ENCODE results near the gene ARID1B.
"Not testable (repeated sequence)": the region's sequence is repeated elsewhere in the genome, so short reads cannot be mapped to it uniquely, and the experiment has no call there.

Gene ARID1B

GRCh38 chr6:156912431-156912830, 135.3 kb downstream of the ARID1B start:
- DNase-seq: no peak

- no peak for DNase-seq
Measured at GRCh38 chr6:156914181-156914580, 137.0 kb downstream of the ARID1B start.

DNA sequence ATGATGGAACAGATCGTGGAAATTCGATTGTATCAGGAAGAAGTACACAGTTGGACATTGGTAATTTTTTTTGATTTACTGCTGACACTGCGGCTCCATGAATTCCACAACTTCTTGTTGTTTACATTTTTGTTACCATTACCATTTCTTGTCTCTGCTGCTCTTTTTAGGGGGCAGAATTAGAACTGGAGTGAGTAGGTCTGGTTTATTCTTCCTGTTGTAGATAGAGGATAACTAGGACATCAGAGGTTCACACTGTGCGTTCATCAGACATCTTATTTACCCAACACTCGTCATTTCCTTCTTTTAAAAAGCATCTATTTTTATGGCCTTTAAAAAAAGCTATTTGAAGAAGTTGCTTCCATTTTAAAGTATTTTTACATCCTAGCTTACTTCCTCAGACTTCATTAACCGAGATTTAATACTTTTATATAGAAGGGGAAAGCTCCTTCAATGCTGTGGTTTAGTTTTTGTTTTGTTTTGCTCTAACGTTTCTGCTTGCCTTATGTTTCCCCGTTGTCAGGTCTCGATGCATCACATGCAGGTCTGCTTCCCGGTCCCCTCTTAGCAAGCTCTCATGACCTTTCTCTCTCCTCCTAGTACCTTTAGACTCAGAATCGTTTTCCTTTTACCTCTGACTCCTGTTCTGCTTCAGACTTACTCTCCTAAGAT, 139.1 kb downstream of the ARID1B start:
- DNase-seq: no peak

GRCh38 chr6:156917213-156917612, 140.0 kb downstream of the ARID1B start:
- DNase-seq: no peak

DNA sequence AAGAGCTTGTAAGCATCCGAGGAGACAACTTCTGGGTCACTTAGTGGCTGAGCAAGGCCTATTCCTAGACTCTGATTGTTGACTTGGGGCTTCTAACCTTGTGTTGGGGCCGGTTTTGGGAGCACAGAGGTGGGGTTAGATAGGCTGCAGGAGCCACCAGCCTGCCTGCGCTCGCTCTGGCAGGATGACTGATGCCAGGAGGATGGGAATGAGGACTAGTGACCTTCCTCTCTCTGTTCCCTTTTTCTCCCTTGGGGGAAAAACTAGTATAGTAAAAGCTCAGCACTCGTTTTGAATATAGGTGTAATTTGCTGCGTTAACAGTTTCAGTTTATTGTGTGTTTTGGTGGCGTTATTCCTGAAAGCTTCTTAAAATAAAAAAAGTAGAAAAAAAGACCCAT, 141.5 kb downstream of the ARID1B start:
- no peak for DNase-seq

GRCh38 chr6:156919370-156919769, 142.2 kb downstream of the ARID1B start:
- DNase-seq: no peak

DNA sequence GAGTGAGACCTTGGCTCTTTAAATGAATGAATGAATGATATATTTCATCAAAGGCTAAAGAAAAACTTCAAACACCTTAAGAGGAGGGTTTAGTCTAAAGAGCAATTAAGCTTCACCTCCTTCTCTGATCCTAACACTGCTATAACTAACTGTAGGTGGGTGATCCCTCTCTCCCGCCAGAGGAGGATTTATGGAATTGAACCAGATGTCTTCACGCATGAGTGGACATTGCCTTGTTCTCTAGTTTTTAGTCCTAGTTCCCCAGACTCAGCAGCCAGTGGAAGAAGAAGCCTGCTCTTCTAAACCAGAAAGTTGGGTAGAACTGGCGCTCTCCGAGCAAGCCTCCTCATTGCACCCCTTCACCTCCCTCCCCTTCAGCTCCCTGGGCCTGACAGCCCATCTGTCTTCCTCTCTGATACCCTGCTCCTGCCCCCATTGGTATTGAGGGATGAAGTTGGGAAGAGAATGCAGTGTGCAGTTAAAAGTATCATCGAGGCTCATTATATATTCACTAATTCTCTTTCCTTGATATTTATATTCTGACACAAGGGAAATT, 142.7 kb downstream of the ARID1B start:
- DNase-seq: no peak

- no peak for DNase-seq
Measured at GRCh38 chr6:156924246-156924645, 147.1 kb downstream of the ARID1B start.

GRCh38 chr6:156925026-156925425, 147.8 kb downstream of the ARID1B start:
- no peak for DNase-seq

GRCh38 chr6:156925718-156926607, 148.8 kb downstream of the ARID1B start:
- no peak for DNase-seq

GRCh38 chr6:156928126-156928525, 150.9 kb downstream of the ARID1B start:
- no peak for DNase-seq

DNA sequence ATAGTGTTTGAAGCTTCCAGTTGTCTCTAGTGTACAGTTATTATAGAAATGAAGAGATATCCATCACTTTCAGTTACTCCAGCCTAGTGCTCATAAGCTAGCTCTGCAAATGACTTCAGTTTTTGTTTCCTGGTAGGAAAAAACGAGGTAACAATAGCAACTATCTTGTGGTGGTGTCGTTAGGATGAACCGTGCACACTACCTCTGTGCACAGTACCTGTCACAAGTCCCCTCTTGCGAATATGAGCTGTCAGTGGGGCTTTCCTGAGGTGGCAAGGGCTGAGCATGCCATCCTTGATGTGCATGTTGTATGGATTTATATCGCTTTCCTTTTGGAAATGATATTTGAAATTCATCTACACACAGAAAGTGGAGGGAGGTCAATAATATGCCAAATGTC, 151.8 kb downstream of the ARID1B start:
- no peak for DNase-seq

DNA sequence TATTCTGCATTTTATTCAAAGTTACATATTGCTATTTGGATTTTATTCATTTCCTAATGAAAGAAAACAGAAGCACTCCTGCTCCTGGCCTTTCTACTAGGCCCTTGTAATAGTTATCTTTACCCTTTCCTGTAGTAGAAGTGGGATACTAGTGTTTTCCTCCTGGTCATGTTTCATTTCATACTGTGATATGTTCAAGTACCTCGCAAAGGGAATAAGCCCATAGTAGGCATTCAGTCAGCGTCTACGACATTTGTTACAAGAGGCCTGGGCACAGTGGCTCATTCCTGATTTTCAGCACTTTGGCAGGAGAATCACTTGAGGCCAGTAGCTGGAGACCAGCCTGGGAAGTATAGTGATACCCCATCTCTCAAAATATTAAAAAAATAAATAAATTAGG, 154.1 kb downstream of the ARID1B start:
- DNase-seq: no peak

DNA sequence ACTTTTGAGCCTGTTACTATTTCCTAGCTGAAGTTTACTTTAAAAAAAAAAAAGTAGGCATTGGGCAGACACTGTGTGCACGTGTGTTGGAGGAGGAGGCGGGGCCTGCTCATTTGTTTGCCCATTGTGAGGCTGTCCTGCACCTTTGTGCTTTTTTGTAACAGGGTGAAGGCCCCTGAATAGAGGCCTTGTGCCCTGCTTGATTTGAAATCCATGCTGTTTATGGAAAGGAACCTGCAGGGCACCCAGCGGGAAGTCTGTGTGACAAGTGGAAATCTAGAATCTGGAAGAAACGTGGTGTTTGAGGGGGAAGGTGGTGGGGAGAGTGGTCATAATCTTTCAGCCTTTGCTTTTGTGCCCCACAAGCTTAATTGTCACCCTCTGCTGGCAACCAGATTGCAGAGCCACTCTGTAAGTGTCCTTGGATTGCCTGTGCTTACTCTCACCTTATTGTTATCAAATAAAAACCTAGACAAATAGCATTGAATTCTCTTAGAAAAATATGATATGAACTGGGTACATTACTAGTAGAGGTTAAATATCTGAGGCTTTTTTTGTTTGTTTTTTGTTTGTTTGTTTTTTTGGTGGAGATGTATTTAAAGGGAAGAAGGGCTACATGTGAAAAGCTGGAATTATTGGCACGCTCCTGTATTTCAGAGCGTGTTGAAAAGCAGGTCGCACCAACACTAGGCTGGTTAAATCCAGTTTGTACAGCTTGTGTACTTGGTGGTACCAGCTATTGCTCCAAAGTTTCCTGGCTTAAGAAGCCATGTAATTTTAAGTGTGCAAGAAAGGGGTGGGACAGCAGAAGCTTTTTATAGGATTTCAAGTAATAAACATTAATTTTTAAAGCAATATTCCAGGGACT, 156.3 kb downstream of the ARID1B start:
- DNase-seq: no peak

- no peak for DNase-seq
Measured at GRCh38 chr6:156934069-156934460, 156.9 kb downstream of the ARID1B start.

DNA sequence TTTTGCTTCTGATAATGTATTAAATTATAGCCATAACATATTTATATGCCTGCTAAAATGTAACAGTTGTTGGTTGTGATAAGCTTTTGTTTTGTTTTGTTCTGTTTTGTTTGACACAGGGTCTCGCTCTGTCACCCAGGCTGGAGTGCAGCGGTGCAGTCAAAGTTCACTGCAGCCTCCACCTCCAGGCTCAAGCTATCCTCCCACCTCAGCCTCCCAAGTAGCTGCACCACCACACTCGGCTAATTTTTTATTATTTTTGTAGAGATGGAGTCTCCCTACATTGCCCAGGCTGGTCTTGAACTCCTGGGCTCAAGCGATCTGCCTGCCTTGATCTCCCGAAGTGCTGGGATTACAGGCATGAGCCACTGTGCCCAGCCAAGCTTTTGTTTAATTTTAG, 157.8 kb downstream of the ARID1B start:
- no peak for DNase-seq

GRCh38 chr6:156938143-156938542, 161.0 kb downstream of the ARID1B start:
- DNase-seq: no peak

- DNase-seq: no peak
Measured at GRCh38 chr6:156940221-156940620, 163.0 kb downstream of the ARID1B start.

- DNase-seq: no peak
Measured at GRCh38 chr6:156942266-156942665, 165.1 kb downstream of the ARID1B start.

- DNase-seq: no peak
Measured at GRCh38 chr6:156943166-156943565, 166.0 kb downstream of the ARID1B start.

DNA sequence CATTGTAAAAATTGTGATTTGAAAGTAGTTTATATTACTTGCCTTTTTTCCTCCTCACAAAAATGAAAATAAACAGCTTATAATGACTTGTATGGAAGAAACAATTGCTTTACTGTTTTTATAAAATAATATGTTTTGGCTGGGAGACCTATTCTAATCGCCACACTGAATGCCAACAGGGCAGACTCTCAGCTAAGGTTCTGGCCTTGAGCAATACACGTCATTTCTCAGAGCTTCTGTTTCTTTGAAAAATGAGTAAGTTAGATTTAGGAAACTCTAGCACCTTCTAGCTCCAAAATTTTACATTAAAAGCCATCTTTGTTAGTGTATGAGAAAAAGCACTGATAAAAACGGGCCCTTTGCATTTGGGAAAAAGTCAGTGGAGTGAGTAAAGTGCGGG, 166.6 kb downstream of the ARID1B start:
- no peak for DNase-seq

DNA sequence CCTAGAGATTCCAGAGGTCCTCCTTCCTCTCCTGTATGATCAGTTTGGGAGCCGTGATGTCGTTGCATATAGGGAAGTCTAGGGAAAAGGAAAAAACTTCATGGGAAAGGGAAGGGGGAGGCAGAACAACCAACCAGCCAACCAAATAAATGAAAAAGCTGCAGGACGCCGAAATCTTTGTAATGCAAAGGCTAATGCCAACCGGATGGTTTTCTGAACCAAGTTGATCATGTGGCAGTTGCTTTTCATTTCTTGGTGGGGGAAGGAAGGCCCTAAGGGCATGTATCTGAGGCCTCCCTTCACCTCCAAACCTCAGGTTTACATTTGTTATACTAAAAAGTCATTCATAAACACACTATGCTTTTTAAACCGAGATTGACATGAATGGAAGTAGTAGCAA, 167.2 kb downstream of the ARID1B start:
- DNase-seq: no peak

- not testable (repeated sequence) for DNase-seq
Measured at GRCh38 chr6:156945789-156946172, 168.6 kb downstream of the ARID1B start.
